ENCODE measurements around the gene CDC42EP4.
"Not testable (repeated sequence)": the region's sequence is repeated elsewhere in the genome, so short reads cannot be mapped to it uniquely, and the experiment has no call there.

The CDC42EP4 gene

GRCh38 chr17:73274490-73274889 is 37.3 kb downstream of the CDC42EP4 start:
- DNase-seq: no peak

DNA sequence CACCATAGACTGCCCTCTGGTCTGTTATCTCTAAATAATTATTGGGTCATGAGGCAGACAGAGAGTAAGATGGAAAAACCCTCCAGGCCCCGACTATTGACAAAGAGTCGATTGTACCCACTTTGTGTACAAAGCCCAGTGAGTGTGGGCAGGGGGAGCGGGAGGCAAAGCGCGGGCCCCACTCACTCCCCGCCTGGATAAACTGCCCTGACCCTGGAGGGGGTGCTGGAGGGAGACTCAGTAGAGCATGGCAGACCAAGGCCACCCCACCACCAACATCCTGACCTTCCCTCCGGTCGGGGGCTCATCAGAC is 38.9 kb downstream of the CDC42EP4 start:
- DNase-seq: no peak

- peak; percentile 28 for DNase-seq
Measured at GRCh38 chr17:73271072-73271471, 40.7 kb downstream of the CDC42EP4 start.

DNA sequence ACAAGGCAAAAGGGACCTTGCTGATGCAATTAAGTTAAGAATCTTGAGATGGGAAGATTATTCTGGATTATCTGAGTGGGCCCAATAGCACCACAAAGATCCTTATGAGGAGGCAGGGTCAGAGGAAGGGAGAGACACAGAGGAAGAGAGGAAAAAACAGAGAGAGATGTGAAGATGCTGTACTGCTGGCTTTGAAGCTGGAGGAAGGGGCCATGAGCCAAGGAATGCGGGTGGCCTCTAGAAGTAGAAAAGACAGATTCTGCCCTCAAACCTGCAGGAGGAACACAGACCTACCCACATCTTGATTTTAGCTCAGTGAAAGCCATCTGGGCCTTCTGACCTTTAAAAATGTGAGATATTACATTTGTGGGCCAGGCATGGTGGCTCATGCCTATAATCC is 42.0 kb downstream of the CDC42EP4 start:
- no peak for DNase-seq

DNA sequence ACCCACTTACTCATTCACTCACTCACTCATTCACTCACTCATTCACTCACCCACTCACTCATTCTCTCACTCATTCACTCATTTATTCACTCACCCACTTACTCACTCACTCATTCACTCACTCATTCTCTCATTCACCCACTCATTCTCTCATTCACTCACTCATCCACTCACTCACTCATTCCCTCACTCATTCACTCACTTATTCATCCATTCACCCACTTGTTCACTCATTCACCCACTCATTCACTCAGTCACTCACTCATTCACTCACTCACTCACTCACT is 42.5 kb downstream of the CDC42EP4 start:
- DNase-seq: no peak

- DNase-seq: no peak
Measured at GRCh38 chr17:73268582-73269328, 43.0 kb downstream of the CDC42EP4 start.

- DNase-seq: no peak
Measured at GRCh38 chr17:73267648-73268537, 43.9 kb downstream of the CDC42EP4 start.

GRCh38 chr17:73266796-73267195 is 45.0 kb downstream of the CDC42EP4 start:
- no peak for DNase-seq

GRCh38 chr17:73265646-73266640 is 45.9 kb downstream of the CDC42EP4 start:
- DNase-seq: no peak

GRCh38 chr17:73264448-73264847 is 47.4 kb downstream of the CDC42EP4 start:
- DNase-seq: not testable (repeated sequence)

DNA sequence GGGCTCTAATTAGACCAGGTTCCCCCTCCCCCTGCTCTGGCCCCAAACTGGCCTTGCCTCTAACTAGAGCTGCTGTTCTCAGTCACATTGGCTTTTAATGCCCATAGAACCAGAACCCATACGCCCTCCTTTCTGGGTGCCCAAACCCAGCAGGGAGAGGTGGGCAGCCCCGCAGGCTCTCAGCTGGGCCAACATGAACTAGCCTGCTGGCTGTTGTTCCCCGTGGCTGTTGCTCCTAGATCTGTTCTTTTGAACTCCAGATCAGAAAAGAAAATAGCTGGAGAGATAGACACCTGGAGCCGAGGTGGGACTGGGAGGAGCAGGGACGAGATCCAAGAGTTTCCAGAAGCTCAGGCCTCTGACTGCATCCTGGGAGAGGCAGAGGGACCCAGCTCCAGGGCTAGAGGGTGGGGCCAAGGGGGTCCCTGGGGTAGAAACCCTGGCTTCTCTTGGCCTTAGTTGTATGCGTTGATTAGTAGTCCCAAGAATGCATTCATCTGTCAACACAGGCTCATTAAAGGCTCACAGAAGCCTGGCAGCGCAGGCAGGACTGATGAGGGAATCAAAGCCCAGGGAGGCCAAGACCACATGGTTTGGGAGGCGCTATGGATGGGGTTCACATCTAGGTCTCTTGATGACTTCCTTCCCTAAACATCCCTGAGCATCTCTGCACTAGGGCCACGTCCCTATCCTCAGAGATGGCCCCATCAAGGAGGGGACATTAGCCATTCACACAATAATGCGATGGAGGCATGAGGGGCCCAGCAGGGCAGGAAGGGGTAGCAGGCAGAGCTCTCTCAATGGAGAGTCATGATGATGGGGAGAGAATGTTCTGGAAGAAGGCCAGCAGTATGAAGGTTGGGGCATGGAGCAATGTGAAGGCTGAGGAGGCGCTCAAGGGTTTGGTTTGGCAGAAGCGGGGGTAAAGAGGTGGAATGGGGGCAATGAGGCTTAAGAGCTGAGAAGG is 48.8 kb downstream of the CDC42EP4 start:
- DNase-seq: no peak

DNA sequence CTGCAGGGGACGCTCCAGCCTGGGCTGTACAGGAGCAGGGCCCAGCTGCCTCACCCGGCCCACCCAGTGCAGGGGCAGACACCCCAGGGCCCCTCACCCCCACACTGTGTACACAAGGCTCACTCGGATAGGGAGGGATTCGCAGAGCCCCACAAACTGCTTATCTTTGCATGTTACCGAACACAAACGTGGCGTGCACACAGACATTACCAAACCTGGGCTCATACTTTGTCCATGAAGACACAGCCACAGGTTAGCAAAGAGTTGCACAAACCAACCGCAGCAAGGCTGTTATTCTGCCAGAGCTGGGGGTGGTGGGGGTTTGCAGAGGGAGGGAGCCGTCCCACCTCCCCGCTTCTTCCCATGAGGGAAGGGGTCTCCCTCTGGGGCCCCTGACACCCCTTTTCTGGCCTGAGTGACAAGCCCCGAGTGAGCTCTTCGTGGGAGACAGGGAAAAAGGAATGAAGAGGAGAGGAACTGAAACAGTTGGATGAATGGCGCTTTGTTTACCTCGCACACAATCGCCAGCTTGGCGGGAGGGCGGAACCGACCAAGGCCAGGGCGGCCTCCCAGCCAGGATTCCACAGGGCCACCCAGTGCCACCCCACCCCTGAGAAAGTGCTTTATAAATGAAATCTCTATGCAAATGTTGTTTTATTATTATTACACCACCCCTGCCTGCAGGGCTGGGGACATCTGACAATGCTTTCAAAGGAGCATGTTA is 49.7 kb downstream of the CDC42EP4 start:
- DNase-seq: no peak

DNA sequence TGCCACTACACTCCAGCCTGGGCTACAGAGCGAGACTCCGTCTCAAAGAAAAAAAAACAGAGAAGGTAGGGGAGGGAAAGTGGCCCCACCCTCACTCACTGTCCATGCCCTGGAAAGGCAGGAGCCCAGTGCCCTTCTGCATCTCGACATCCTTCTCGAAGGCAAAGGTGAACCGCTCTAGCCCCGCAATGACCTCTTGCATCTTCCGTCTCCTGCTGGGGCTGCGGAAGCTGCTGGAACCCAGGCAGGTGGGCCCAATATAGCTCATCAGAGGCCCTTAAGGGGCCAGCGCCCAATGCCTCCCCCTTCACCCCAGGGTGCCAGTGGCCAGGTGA is 50.2 kb downstream of the CDC42EP4 start, which contains the start of gene CPSF4L:
Gene CPSF4L (minus strand): TSS at position 264 of the 335 bp plus-strand sequence. CDS start 62 bp downstream, at position 202.
- DNase-seq: no peak

DNA sequence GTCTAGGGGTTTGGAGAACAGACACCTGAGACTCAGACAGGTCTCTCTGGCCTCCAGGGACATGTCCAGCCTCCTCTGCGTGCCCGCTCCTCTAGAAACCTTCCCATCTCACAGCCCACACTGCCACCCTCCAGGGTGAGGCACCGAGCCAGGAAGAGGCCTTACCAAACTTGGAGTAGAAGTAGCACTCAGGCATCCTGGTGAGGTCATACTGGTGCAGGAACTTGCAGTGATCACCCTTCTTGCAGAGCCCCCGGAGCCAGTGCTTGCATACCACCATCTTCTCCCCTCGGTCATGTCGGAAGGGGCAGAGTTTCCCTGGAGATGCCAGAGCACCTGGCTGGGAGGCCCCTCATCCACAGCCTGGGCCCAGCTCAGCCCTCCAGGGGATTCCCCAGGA is 54.3 kb downstream of the CDC42EP4 start:
- no peak for DNase-seq

DNA sequence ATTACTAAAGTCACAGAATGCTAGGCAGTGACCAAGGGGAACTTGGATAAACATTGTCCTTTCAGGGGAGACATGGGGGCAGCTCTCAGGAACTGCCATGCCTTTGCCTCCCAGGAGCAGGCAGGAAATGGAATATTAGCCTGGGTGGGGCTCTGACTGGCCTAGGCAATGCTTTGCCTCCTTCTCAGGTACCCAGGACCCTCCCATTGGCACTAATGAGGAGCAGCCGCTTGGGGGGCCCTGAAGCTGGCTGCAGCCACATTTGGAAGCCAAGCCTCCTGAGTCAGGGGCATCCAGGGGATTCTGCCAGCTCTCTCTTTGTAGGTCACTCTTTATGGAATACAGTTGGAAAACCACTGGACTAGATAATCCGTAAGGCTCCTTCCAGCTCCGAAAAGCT is 55.6 kb downstream of the CDC42EP4 start:
- DNase-seq: no peak

- DNase-seq: peak; percentile 36
Measured at GRCh38 chr17:73255671-73256181, 56.1 kb downstream of the CDC42EP4 start.

DNA sequence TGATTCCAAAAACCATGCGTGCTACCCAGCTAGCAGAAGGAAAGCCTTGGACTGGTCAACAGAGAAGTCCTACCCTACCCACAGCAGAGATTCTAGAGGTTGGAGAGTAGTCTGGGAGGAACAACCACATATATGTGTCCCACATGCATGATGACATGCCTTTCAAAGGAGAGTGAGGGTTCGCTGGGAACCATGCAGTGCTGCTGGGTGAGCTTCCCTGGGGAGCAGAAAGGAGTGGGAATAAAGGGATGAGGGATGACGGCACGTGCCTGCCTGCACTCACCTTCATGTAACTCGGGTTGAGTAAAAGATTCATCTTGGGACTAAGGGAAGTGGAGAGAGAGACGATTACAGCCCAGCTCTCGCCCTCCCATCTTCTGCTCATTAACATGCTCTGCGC is 59.9 kb downstream of the CDC42EP4 start:
- DNase-seq: no peak

DNA sequence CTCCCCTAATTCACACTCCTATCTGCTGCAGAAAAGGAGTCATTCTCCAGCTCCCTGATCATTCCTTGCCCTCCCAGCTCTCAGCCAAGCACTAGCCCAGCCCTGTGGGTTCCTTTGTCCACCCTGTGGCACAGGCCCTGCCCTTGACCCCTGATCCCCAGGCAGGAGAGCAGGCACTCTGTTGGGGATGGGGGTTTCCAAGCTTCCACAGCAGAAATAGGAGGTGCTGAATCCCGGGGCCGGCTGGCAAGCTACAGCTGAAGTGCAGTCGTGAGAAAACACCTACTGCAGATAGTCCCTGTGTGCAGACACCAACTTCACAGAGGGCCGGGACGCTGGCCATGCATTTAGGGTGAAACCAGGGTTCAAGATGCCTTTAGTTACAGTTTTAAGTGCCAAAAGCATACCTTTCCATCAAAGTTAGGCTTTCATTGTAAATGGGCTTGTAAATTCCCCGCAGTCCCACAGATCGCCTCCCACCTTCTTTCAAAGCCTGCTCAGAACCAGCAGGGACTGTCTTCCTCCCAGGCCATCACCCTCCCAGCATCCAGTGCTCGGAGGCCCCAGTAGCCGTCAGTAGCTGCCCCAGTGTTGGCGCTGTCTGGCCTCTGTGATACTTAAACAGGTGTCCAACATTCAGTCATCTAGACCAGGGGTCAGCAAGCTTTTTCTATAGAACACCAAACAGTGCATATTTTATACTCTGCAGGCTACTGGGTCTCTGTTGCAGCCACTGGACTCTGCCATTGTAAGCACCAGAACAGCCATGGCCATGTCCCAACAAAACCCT is 60.8 kb downstream of the CDC42EP4 start:
- DNase-seq: no peak

DNA sequence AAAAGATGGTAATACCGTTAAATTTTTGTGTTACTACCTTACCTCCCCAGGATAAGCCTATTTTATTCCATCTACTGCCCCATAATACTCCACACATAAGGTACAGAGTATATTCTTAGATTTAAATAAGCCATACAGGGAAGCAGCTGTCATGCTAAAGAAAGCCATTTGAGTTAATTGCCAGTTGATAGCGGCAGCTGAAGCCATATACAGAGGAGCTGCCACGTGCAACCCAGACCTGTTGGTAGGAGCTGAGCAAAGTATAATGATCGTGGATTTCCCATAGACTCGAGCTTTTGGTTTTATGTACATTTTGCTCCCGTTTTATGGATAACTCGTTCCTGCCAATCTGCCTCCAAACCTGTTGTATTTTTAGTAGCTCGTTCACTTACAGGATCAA is 62.1 kb downstream of the CDC42EP4 start:
- DNase-seq: no peak

DNA sequence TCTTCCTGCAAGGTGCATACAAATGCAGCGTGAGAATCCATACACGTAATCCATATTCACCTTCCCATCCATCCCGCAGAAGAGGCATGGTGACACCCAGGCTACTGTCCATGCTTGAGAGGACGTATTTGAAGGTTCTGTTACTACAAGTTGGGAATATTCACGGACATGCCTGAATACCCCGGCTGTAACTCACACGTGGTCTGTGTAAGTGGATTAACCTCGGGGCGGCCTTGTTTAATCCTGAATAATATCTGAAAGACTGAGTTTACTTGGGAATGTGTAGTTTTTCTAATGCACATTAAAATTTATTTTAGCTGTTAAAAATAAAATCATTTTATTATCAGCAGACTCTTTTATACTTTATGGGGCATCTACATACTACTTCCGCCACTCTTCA is 63.3 kb downstream of the CDC42EP4 start:
- DNase-seq: no peak

Data from inflammatory macrophage treated with lipopolysaccharide for 4 hours (primary cell).